NCI-H1417 treated with DMSO at 0.1 percent for 48 hours (cell line): ENCODE data around the gene GET3.

Experiments
- DNase-seq: peaks from one replicate; lab custom pipeline; 2025; lab: John Stamatoyannopoulos, UW

Gene GET3

GRCh38 chr19:12752056-12752781 is 14.9 kb downstream of the GET3 start:
- DNase-seq: no peak

DNA sequence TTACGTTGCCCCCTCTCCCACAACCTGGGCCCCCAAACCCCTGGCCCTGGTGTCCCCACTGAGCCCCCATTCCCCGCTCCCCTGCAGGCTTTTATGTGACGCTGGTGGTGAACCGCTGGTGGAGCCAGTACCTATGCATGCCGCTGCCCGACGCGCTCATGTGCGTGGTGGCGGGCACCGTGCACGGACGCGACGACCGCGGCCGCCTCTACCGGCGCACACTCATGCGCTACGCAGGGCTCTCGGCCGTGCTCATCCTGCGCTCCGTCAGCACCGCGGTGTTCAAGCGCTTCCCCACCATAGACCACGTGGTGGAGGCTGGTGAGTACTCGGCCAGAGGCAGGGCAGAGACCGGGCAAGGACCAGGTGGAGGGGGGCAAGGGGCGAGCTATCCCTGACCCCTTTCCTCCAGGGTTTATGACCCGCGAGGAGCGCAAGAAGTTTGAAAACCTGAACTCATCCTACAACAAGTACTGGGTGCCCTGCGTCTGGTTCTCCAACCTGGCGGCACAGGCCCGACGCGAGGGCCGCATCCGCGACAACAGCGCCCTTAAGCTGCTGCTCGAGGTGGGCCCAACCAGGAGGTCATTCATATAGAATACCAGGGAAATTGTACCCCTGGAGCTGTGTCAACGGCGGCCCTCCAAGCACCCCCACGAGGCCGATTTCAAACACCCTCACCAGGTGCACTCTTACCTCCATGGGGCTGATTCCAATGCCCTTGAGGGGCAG is 17.3 kb downstream of the GET3 start:
- DNase-seq: no peak

DNA sequence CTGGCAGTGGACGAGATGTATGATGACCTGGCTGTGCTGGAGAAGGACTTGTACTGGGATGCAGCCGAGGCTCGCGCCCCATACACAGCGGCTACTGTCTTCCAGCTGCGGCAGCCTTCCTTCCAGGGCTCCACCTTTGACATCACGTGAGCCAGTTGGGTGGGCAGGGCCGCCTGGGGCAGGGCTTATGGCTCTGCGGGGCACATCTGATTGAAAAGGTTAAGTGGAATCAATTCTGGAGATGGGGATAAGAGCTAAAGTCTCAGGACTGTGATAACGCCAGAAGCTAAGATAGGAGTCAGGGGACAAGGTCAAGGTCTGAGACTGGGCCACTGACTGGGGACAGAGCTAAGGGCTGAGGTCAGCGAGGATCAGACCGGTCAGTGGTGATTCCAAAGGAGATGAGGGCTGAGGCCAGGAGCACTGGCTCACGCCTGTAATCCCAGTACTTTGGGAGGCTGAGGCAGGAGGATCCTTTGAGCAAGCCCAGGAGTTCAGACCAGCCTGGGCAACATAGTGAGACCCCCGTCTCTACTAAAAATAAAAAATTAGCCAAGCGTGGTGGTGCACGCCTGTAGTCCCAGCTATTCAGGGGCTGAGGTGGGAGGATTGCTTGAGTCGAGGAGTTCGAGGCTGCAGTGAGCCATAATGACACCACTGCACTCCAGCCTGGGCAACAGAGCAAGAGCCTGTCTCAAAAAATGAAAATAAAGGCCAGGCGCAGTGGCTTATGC is 19.0 kb downstream of the GET3 start:
- DNase-seq: no peak

DNA sequence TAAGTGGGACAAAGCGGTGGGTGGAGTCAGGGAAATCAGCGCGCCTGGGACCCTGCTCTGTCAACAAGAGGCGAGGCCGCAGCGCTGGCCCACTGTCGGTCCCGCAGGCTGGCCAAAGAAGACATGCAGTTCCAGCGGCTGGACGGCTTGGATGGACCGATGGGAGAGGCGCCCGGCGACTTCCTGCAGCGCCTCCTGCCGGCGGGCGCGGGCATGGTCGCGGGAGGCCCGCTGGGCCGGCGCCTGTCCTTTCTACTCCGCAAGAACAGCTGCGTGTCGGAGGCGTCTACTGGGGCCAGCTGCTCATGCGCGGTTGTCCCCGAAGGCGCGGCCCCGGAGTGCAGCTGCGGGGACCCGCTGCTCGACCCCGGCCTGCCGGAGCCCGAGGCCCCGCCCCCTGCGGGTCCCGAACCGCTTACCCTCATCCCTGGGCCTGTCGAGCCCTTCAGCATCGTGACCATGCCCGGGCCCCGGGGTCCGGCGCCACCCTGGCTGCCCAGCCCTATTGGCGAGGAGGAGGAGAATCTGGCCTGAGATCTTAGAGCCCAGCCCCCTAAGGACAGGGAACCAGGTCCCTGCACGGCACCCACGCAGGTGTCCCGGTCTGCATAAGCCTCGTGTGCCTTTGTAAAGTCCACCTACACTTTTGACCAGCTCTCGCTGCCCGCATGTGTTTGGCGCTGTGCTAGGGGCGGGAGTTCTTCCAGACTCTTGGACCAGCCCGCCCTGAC is 20.4 kb downstream of the GET3 start:
- DNase-seq: no peak

- no peak for DNase-seq
These were observed 22.4 kb downstream of the GET3 start for GRCh38 chr19:12759686-12760085.

- DNase-seq: no peak
These were observed 25.8 kb downstream of the GET3 start for GRCh38 chr19:12763100-12763499.

GRCh38 chr19:12764698-12765097 is 27.4 kb downstream of the GET3 start:
- DNase-seq: no peak

DNA sequence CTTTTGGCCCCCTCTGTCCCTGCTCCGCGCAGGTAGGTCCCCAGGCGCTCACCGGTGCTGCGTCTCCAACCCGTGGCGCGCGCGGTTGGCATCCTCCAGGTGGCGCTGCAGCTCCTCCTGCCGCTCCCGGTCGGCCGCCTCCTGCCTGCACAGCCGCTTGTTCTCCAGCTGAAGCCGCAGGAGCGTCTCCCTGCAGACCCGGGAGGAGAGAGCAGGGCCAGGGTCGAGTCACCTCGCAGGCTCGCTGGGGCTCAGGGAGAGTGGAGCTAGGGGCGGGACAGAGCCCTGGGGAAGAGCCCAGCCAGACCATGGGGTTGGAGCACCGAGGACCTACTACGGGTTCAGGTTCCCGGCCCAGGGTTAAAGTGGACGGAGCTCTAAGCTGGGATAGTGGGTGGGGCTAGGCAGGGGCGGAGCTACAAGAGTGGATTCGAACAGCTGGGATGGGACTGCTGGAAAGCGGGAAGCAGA is 28.8 kb downstream of the GET3 start:
- no peak for DNase-seq

DNA sequence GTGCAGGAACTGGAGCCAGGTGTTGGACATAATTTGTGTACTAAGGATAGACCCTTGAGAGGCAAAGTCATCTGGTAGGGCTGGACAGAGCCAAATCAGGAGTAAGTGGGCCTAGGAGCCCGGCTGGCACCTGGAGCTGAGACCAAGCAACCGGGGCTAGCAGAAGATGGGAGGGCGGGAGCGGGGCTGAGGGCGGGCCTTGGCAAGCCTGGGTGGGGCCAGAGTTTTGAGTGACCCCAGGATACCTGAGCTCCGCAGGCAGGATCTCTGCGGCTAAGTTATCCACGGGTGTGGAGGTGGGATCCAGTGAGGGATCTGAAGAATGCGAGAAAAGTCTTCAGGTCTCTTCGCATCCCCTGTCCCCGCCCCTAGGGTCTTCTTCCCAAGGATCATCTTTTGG is 29.9 kb downstream of the GET3 start:
- DNase-seq: no peak

GRCh38 chr19:12767666-12768065 is 30.4 kb downstream of the GET3 start:
- DNase-seq: no peak

DNA sequence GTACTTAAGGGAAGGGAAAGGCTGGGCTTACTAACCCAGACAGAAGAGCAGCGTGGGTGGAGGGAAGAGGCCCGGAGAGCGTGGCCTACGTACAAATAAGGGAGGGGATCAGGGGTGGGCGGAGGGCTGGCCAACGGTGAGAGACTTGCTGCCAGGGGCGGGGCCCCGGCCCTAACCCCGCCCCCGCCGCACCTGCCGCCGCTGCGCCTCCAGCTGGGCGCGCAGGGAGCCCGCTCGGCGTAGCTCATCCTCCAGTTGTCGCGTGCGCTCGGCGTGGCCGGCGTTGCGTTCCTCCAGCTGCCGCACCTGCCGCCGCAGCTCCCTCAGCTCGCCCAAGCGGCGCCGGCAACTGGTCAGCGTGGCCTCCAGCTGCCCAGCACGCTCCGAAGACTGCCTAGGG is 32.4 kb downstream of the GET3 start:
- no peak for DNase-seq

DNA sequence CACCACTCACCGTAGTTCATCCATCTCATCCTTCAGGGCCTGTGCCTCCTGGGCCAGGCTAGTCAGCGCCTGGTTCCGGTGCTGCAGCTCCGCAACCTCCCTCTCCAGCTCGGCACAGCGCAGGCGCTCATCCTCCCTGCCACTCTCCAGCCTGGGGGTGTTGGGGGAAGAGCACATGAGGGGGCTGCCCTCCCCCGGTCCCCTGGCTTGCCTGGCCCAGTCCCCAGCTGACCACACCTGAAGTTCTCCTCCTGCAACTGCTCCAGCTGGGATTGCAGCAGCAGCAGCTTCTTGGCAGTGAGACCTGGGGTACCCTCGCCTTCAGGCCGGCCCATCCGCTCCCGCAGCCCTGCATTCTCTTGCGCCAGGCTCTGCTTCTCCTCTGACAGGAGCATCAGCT is 33.6 kb downstream of the GET3 start:
- no peak for DNase-seq

- DNase-seq: no peak
These were observed 35.0 kb downstream of the GET3 start for GRCh38 chr19:12772323-12772722.

- DNase-seq: no peak
These were observed 36.3 kb downstream of the GET3 start for GRCh38 chr19:12773571-12773970.

DNA sequence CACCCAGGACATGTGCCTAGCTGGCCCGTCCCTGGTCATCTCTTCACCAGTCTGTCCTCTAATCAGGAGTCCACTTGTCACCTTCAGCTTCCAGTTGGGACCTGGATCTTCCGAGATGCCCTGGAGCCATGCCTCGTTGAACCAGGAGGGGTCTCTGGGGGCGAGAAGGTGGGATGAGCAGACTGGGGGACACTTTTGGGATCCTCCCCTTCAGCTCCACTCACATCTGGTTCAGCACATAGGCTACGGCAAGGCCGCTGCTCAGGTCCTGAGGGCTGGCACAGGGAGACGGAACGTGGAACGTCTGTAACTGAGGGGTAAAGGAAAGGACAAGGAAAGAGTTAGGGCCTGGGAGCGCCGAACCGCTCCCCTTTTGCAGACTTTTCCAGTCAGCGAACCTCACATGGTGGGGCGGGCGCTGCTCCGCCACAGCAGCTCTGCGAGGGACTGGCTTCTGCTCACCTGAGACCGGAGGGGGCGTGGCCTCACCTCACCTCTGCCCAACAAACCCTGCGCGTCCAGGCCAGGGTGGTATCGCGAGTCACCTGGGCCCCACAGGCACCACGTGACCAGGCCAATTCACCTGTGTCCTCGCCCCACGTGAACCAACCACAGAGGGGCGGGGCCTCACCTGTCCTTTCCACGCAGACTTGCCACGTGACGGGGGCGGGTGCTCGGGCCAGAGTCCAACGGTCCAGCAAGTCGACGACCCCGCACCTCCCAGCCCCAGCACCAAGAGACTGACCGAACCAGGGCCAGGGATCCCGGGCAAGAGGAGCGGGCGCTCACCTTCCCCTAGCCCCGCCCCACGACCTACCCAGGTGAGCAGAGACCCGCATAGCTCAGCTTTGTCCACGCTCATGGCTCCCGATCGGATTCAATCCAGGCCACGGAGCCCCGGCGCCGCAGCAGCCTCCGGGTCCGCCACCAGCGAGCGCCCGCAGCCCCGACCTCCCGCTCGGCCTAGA is 37.6 kb downstream of the GET3 start, which contains the start of gene HOOK2:
TSS of gene HOOK2 (minus strand) at position 965 of the 968 bp plus-strand sequence. CDS start at position 862, 103 bp downstream.
- peak; percentile 32 for DNase-seq

DNA sequence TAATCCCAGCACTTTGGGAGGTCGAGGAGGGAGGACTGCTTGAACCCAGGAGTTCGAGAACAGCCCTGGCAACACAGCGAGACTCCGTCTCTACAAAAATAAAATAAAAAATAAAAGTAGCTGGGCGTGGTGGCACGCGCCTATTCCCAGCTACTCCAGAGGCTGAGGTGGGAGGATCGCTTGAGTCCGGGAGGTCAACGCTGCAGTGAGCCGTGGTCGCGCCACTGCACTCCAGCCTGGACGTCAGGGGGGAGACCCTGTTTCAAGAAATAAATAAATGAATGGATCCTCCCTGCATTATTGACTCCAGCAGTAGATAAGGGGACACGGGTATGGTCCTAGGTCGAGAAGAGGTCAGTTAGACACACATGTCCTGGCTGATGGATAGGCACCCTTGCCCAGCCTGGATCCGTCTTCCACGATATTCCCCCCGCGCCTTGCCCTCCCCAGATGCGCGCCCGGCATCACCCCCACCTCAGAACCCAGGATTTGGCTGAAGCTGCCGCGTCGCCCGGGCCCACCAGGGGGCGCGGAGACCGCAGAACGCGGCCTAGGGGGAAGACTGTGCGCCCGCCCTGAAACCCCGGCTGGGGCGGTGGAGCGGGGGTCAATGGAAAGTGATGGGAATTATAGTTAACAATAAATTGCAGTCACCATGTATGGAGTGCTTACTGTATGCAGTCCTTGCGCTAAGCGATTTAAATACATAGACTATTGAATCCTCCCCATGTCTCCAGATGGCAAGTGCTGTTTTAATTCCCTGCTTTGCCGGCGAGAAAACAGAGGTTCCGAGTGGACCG is 40.1 kb downstream of the GET3 start:
- peak; percentile 29 for DNase-seq

DNA sequence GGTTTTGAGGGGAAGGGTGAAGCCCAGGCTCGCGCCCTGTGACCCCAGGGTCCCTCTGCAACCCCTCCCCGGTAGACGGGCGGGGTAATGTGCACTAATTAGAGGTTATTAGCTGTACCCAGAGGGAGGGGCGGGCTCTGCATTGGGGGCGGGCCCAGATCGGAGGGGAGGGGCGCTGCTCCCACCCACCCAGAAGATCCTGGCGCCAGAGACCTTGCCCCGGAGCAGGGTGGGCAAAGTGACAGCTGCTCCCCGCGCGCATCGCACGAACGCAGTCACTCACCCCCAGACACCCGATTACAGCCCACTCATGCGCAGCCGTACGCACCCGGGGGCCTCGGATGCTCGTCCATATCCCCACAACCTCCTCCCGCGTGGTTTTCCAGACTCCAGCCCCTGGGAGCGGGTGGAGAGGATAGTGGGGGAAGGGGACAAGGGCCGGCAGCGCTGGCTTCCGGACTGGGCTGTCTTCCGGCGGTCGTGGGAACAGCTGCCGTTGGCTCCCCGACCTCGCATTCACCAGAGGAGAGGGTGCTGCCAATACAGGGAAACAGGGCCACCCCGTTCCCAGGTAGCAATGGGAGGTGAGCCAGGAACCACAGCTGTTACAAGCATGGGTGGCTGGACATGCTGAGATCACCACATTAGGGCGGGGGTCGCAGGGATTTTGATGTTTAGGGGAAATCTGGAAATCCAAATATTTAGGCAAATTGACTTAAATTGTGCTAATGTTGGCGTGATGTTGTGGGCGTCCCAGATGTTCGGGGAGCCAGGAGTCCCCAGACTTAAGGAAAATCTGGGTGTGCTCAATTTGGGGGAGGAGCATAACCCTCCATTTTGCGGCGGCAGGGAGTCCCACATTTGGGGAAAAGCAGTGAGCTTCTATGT is 41.0 kb downstream of the GET3 start:
- no peak for DNase-seq

DNA sequence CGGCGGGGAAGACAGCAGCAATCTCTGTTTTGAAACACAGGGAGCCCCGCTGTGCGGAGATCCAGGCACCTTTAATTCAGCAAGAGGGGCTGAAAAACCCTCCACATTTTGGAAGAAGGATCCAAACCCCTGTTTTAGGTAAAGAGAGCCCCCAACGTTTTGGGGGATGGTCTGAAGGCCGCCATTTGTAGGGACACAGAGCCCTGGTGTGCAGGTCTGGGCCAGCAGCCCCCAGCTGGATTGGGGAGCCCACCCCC is 41.5 kb downstream of the GET3 start:
- DNase-seq: no peak
